SK-N-MC (cell line): ENCODE data around the gene TNS2.

ENCODE experiments used
- EZH2 ChIP-seq: fragments of 200-600 bp; sonication (generic); IDR thresholded peaks from one replicate; pipeline ENCODE4 v1.6.1; 2017; ENCODE audit warnings: antibody characterized with exemption
- FOXP2 ChIP-seq: optimal IDR thresholded peaks from 2 replicates; pipeline ENCODE3; 2011; ENCODE audit warnings: mild to moderate bottlenecking, moderate library complexity; ENCODE audit not compliant: insufficient read depth; ENCODE audit errors: extremely low read length, control extremely low read depth
- POLR2AphosphoS5 ChIP-seq: IDR thresholded peaks from 2 replicates; pipeline ENCODE4 v1.6.1; 2012; ENCODE audit warnings: mild to moderate bottlenecking, low read depth, low read length, borderline replicate concordance

- TF ChIP-seq EZH2 (no peak), POLR2AphosphoS5 (no peak), FOXP2 (no peak)
Observed at GRCh38 chr12:53052419-53053217, 2.8 kb downstream of the TNS2 start.
